K562 (cell line): ENCODE measurements around the gene TUBD1. TPM values are rescaled to one million over a fixed set of nuclear protein-coding genes. Genes with fewer than 3 reads are reported as not detected.

Experiments used
- ARID3B ChIP-seq: fragments of 250-450 bp; sonication (Bioruptor Pico); IDR thresholded peaks from 2 replicates; pipeline ENCODE4 v1.4.0; 2020; ENCODE audit warnings: borderline replicate concordance
- CREB5 ChIP-seq: fragments of 250-450 bp; sonication (Bioruptor Pico); IDR thresholded peaks from 2 replicates; pipeline ENCODE4 v1.5.0; 2020; ENCODE audit warnings: mild to moderate bottlenecking
- DACH1 ChIP-seq: fragments of 450-650 bp; IDR thresholded peaks from 2 replicates; pipeline ENCODE4 v1.6.1; 2018; ENCODE audit not compliant: partially characterized antibody
- E2F3 ChIP-seq: fragments of 250-450 bp; sonication (Bioruptor Pico); IDR thresholded peaks from 2 replicates; pipeline ENCODE4 v1.4.0; 2020; ENCODE audit warnings: mild to moderate bottlenecking
- GABPA ChIP-seq: fragments of 200-800 bp; sonication (Bioruptor generic); conservative IDR thresholded peaks from 2 replicates; pipeline ENCODE4 v1.6.1; 2016; ENCODE audit warnings: low read depth, missing genetic modification characterization, missing compliant biosample characterization
- RFX1 ChIP-seq: fragments of 450-650 bp; IDR thresholded peaks from 2 replicates; pipeline ENCODE4 v1.6.1; 2016; ENCODE audit warnings: mild to moderate bottlenecking, moderate library complexity
- SIRT6 ChIP-seq: IDR thresholded peaks from one replicate; pipeline ENCODE4 v1.6.1; 2012; ENCODE audit warnings: low read depth, mild to moderate bottlenecking, control low read depth, inconsistent platforms, low read length, moderate library complexity
- SMAD3 ChIP-seq: fragments of 450-650 bp; formaldehyde crosslinking; conservative IDR thresholded peaks from 2 replicates; pipeline ENCODE4 v1.4.0; 2020; ENCODE audit warnings: mild to moderate bottlenecking
- SNAPC5 ChIP-seq: fragments of 250-450 bp; sonication (Bioruptor Pico); IDR thresholded peaks from 2 replicates; pipeline ENCODE4 v1.8.0; 2021; ENCODE audit warnings: moderate library complexity, mild to moderate bottlenecking, inconsistent platforms
- TCF7 ChIP-seq: sonication (generic); IDR thresholded peaks from 2 replicates; pipeline ENCODE4 v1.6.1; 2016; ENCODE audit warnings: antibody characterized with exemption, borderline replicate concordance
- TCFL5 ChIP-seq: fragments of 250-450 bp; sonication (Bioruptor Pico); conservative IDR thresholded peaks from 2 replicates; pipeline ENCODE4 v1.6.1; 2021; ENCODE audit warnings: mild to moderate bottlenecking, moderate library complexity, matching md5 sums
- U2AF1 ChIP-seq: fragments of 200-400 bp; formaldehyde crosslinking; optimal IDR thresholded peaks from 2 replicates; pipeline ENCODE3; 2017; ENCODE audit warnings: mild to moderate bottlenecking, low read depth, low read length, moderate library complexity
- XRCC3 ChIP-seq: fragments of 450-650 bp; IDR thresholded peaks from 2 replicates; pipeline ENCODE4 v1.6.1; 2017; ENCODE audit warnings: mild to moderate bottlenecking, moderate library complexity
- XRCC5 ChIP-seq: fragments of 200-400 bp; formaldehyde crosslinking; IDR thresholded peaks from 2 replicates; pipeline ENCODE4 v1.6.1; 2017; ENCODE audit warnings: low read depth, mild to moderate bottlenecking, low read length
- ZBTB9 ChIP-seq: fragments of 450-650 bp; formaldehyde crosslinking; IDR thresholded peaks from 2 replicates; pipeline ENCODE4 v1.4.0; 2020; ENCODE audit warnings: mild to moderate bottlenecking, moderate library complexity
- ZNF124 ChIP-seq: sonication (generic); formaldehyde crosslinking; IDR thresholded peaks from 2 replicates; pipeline ENCODE4 v1.8.1; 2022; ENCODE audit warnings: missing genetic modification reagents
- ZNF280B ChIP-seq: fragments of 250-450 bp; sonication (Bioruptor Pico); IDR thresholded peaks from 2 replicates; pipeline ENCODE4 v1.5.1; 2021; ENCODE audit warnings: mild to moderate bottlenecking
- ZNF398 ChIP-seq: fragments of 250-450 bp; sonication (Bioruptor Pico); IDR thresholded peaks from 2 replicates; pipeline ENCODE4 v1.8.0; 2021; ENCODE audit warnings: moderate library complexity, mild to moderate bottlenecking, inconsistent platforms
- ZNF77 ChIP-seq: fragments of 250-450 bp; sonication (Bioruptor Pico); IDR thresholded peaks from 2 replicates; pipeline ENCODE4 v1.5.0; 2020
- polyA plus RNA-seq, 8 experiments: library from polyadenylated mRNA; depleted of rRNA in 4 of 8; stranded (reverse) in 5 of 8; unstranded in 3 of 8; fragments of >200 nt; fragmentation: Nextera tagmentation in 2 of 8; fragmentation: Illumina TruSeq in 1 of 8; extraction: Ambion mirVana in 2 of 8; extraction: Trizol in 1 of 8; gene quantifications; 2 replicates each; pipeline versions ENCODE4 v1.2.1 to v1.2.3, GENCODE V29; 2011 to 2014; ENCODE audit warnings: inconsistent platforms in 1 of 8, missing spikeins in 1 of 8
- total RNA-seq, 7 experiments: library from RNA; depleted of rRNA in 6 of 7; stranded (reverse); fragments of >200 nt in 6 of 7; fragmentation: Illumina TruSeq in 2 of 7; extraction: Trizol in 2 of 7; gene quantifications; 2 replicates each; pipeline versions ENCODE4 v1.2.1 to v1.2.3, GENCODE V29; 2011 to 2021; ENCODE audit warnings: low replicate concordance in 1 of 7

TUBD1 gene
- total and polyA plus RNA-seq, 9 of the 15 experiments (the other 6 are each of a cell fraction or from before 2014, with no cell fraction given), result 10.8 to 35.3 (median 17.9) TPM

GRCh38 chr17:59838052-59838916, 54.5 kb downstream of the TUBD1 start (continued):
- TF ChIP-seq TCF7 (no peak), U2AF1 (no peak), SIRT6 (no peak), ZBTB9 (no peak), TCFL5 (CRISPR knock-in tag) (no peak), XRCC3 (no peak), E2F3 (CRISPR knock-in tag) (no peak), ZNF124 (CRISPR knock-in tag) (no peak), GABPA (no peak), CREB5 (CRISPR knock-in tag) (no peak), SMAD3 (CRISPR knock-in tag) (no peak), ZNF77 (CRISPR knock-in tag) (0 out of 2 replicates have a peak, but pooled peaks have one; percentile 22), DACH1 (no peak), RFX1 (no peak; the same call in 1 of the 2 replicates), ZNF280B (CRISPR knock-in tag) (peak; percentile 21; the same call in 1 of the 2 replicates), XRCC5 (no peak), SNAPC5 (CRISPR knock-in tag) (no peak), ZNF398 (CRISPR knock-in tag) (no peak; the same call in 1 of the 2 replicates), ARID3B (CRISPR knock-in tag) (no peak)
